NCI-H187 treated with DMSO at 0.1 percent for 48 hours (cell line): ENCODE data around the gene FARP2.
"Not testable (repeated sequence)": the region's sequence is repeated elsewhere in the genome, so short reads cannot be mapped to it uniquely, and the experiment has no call there.

Source experiments
- DNase-seq: peaks from one replicate; lab custom pipeline; 2025; lab: John Stamatoyannopoulos, UW

The FARP2 gene

DNA sequence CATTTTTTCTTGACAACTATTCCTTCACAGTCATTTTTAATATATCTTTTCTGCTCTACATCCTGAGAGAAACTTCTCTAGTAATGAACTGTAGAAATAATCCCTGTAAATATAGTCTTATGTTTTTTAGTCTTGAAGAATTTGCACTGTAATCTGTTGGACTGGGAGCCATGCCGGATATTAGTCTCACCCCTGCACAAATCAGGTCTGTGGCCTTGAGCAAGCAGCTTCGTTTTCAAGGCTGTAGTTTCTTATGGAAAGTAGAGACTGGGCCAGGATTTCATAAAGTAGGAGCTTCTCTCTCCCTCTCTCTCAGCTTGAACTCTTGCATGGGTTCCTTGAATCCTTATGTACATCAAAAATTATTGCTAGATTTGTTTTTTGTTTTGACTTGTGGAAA is 8.7 kb downstream of the FARP2 start:
- no peak for DNase-seq

DNA sequence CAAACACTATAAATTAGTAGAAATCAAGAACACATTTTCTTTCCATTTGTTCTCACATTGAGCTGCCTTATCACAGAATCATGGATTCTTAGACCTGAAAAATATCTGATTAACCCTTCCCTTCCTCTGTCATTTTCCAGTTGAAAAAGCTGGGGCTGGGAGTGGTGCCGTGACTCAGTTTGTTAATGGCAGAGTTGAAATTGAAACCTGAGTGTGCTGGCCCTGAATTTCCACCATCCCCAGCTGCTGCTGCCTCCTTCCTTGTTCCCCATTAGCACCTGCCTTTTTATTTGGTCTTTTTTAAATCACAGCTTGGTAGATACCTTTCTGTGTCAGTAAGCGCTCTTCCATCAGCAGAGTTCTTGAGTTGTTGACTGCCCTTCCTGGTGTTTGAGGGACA is 10.6 kb downstream of the FARP2 start:
- no peak for DNase-seq

DNA sequence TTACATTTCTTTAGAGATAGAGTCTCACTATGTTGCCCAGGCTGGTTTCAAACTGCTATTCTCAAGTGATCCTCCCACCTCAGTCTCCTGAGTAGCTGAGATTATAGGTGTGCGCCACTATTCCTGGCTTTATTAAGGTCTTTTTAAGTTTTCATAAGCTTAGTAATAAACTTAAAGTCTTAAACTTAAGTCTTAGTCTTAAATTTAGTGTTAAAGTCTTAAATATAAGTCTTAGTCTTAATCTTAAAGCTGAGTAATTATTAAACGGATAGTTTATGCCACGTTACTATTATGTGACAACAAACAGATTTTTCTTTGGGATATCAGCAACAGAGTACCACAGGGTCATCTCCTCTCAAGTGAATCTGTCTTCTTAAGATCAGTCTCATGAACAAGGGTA is 12.6 kb downstream of the FARP2 start:
- no peak for DNase-seq

DNA sequence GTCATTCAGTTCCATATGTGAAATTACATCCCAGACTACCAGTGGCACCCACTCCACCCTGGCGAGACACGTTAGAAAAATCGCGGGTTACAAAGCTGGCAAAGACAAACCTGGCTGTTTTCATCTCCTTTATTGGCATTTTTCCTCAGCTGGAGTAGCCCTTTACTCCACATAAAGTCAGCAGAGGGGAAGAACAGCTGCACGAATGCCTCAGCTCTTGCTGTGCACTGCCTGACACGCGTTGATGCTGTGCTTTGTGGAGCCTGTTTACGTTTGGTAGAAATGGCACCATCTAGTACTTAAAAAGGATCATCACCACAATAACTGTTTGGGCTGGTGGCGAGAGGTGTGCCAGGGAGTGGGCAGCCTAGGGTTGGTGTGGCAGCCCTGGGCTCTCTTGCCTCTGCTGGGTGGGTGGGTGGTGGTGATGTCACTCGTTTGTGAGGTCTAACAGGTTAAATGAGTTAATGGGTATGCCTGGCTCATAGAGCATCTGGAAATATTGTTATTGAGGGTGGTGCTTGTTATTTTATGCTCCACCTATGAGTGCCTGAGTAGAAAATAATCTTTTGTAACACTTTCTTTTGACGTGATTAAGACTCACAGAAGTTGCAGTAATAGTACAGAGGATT is 16.4 kb downstream of the FARP2 start:
- DNase-seq: no peak

DNA sequence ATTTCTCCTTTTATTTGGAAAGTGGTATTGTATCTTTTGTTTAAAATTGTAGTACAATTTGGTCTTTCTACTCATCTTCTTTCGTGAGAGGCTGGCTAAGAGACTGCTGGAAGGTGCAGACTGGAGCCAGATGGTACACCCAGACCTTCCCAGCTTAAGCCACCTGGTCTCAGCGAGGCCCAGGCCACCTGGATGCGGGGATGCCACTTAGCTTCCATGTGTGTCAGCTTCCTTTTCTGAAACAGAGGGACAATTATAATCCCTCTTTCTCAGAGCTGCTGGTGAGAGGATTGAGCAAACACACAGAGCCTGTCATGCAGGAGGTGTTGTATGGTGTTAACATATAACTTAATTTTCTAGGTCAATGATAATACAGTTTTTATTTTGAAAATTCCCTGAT is 17.4 kb downstream of the FARP2 start:
- no peak for DNase-seq

DNA sequence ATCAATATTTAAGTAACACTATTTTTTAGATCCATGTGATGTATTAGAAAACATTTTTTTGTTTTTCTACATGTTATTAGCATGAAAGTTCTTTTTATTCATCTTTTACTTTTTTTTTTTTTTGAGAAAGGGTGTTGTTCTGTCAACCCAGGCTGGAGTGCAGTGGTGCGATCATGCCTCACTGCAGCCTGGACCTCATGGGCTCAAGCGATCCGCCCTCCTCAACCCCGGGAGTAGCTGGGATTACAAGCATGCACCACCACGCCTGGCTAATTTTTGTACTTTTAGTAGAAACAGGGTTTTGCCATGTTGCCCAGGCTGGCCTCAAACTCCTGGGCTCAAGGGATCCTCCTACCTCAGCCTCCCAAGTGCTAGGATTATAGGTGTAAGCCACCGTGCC is 17.8 kb downstream of the FARP2 start:
- not testable (repeated sequence) for DNase-seq

DNA sequence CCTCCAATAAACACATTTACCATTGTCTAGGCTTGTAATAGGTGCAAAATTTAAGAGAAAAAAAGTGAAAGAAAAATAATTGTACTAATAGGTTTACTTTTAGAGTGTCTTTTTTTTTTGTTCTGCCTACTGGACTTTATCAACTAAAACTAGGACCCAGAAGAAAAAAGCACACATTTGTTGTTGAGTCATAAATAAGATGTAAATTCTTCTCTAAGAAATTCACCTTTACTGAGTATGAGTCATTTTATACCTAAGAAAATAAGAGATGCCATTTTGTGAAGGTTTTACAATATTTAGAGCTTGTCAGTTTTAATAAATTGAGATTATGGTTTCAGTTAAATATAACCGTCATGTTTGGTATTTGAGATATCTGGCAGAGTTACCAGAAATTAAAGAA is 19.2 kb downstream of the FARP2 start:
- DNase-seq: no peak

DNA sequence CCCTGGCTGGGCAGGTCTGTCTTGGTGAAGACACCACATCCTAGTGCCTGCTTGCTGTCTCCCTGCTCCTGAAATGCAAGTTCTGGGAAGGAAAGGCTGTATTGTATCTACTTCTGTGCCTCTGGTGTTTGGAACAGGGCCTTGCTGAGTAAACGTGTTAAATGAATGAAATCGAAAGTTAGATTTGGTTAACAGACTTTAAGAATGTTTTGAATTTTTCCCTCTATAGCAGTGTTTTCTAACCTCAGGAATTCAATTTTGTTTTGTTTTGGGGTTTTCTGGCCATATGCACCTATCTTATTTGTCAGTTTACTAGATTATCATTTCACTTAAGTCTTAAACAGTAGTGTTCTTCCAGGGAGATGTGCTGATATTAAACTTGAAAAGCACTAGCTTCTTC is 20.7 kb downstream of the FARP2 start:
- no peak for DNase-seq

DNA sequence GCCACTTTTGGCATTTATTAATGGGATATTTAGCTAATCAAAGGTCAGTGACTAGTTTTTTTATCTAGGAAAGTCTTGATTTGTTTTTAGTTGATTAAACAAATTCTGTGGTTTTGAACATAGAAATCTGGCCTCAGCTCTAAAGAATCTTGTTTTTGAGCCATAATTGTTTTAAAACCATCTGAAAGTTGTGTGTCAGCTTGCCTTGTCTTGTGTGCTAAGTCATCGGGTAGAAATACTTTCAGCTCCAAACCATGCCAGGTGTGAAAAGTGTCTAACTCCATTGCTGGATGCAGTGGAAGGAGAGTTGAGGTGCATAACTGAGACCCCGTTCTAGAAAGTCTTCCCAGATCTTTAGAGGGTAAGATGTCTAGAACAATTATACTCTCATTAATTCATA is 22.7 kb downstream of the FARP2 start:
- no peak for DNase-seq

DNA sequence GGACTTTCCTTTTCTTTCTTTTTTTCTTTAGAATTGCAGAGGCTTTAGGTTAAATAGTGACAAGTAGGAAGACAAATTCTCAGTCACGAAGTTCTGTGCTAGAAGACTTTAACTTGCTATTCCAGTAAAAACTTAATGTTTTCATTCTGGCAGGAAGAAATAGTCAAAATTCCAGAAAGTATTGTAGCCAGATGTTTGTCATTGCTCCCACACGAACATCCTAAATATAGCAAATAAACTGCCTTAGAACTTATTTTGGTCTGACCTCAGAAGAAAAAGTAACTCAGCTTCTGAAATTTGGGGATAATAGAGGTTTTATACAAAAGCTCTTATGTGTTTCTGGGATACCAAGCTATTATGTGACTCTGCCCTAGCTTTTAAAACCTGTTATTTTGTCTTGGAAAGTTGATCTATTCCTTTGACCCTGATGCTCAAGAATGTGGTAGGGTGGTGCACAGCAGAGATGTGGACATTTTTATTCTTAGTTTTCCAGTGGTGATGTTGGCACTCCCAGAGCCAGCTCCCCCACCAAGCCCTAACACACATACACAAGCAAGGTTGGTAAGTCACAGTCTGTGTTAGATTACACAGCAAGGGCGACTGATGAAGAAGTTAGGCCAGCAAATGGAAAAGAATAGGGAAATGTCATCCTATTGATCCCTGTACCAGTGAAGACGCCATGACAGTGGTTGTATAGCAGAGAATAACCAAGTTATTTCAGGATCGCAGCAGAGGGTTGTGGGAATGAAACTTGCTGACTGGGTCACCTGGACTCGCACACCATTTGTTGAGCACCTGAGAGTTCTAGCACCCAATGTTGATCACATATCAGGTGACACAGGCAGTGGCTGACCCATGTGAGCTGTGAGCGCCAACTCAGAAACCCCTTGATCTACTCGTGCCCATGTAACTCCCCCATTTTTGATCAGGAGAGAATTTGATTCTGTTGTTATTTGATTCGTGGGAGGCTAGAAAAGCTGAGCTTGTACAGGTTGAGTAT is 23.7 kb downstream of the FARP2 start:
- no peak for DNase-seq

DNA sequence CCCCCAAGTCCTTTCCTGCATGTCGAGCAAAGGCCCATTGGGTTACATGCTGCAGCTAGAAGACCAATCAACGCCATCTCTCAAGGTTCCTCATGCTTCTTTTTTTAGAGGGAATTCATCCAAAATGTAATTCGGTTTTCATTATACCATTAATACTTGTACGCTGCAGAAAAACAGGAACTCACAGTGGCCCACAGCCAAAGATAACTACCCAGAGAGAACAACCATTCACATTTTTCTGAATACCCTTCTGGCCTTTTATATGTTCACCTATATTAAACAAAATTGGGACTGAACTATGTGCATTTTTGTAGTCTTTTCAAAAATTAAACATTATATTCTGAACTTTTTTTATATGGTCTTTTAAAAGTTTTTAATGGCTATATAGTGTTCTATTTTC is 25.8 kb downstream of the FARP2 start:
- no peak for DNase-seq

DNA sequence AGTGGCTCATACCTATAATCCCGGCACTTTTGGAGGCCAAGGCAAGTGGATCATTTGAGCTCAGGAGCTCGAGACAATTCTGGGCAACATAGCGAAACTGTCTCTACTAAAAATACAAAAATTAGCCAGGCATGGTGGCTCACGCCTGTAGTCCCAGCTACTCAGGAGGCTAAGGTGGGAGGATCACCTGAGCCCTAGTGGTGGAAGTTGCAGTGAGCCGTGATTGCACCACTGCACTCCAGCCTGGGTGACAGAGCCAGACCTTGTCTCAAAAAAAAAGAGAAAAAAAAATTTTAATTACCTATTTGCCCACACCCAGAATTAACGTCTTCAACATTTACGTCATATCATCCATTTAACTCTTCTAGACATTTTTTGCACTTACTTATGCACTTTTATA is 29.4 kb downstream of the FARP2 start:
- not testable (repeated sequence) for DNase-seq

DNA sequence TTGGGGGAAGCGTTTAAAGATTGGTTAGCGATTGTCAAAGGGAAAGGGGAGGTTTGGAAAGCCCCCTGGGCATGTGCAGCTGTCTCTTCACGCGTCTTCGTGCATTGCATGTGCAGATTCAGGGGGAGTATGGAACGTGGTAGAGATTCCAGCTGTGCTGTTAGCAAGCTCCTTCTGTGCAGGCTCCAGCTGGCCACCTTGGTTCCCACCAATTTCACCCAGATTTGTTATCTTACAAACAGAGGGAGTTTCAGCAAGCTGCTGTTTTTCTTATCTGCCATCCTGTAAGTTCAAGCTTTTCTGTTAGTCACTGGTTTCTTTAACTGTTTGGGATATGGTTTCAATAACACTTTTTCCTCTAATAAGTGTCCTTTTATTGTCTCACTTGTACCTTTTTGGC is 30.4 kb downstream of the FARP2 start:
- no peak for DNase-seq

DNA sequence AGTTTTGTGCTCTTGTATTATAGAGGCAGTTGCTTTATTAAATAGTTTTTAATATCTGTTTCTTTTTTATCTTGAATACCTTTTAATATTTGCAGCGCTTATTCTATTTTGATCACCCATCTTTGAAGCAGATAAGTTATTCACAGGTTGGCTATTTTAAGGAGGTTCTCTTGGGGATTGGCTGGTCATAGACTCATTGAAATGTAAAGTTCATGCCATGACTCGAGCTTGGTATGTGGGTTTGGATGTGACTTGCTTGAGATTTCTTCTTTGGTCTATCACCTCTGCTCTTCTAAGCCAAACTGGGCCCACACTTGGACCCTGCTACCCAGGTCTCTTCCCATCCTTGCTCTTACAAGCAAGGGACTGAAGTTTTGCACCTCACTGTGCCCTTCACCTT is 33.6 kb downstream of the FARP2 start:
- DNase-seq: no peak

DNA sequence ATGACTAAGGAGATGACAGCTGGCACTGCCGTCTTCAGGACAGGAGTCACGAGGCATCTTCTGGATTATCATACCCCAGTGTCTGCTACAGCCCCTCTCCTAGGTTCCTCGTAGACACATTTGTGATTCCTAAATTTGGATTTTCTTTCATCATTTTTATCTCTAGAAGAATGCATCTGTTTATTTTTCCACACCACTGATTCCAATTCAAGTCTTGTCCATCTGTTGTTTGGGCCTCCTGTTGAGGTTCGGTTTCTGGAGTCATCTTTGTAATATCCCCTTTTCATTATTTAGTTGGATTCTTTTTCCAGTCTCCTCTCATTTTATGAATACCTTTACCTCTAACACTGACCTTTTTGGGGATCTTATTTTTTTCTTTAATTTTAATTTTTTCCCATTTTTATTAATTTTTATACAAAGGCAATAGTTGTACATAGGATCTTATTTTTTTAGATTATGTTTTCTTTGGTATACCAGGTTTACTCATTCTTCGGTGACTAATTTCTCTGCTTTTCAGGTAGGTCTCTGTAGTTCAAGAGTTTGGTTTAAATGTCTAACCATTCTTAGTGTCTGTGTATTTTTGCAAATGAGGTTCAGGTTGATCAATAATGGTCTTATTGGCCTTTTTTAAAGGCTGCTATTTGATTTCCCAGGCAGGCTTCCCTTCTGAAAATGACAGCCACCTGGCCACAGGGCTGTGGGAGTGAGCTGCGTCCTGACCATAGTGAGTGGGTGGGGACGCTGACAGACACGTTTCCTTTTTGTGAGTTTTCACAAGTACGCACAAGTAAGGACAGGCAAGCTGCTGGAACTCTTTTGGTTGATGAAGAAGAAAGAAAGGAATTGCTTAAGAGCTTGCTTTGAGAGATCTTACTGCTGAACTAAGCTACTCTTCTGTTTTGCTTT is 34.5 kb downstream of the FARP2 start:
- DNase-seq: no peak

DNA sequence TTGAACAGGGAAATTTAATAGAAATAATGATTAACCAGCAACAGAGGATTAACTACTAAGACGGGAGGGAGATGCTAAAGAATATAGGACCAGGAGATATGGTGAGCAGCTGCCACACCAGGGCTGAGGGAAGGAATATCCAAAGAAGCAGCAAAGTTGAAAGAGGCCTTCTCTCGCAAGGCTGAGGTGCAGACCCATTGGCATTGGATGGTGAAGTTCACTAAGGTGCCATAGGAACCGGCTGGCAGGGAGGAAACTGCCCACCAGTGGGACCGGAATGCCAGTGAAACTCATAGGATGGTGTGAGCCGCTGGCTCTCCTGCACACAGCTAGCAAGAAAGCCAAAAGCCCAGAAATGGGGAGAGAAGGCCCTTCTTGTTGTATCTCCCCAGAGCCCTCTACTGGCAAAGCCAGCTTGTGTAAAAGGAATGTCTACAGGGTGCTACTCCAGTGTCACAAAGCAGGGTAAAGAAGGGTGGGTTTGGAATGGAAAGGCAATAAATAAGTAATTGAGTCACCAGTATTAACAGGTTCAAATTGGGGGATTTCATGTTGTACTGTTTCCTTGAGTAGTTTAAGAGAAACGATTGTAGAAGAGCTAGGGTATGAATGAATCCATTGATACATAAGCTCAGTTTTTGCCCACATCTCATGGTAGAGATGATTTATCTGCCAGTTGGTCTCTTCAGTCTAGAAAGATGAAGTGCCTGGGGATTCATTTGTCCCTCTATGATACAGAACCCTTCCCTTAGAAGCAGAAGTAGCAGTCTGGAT is 36.0 kb downstream of the FARP2 start:
- DNase-seq: no peak

DNA sequence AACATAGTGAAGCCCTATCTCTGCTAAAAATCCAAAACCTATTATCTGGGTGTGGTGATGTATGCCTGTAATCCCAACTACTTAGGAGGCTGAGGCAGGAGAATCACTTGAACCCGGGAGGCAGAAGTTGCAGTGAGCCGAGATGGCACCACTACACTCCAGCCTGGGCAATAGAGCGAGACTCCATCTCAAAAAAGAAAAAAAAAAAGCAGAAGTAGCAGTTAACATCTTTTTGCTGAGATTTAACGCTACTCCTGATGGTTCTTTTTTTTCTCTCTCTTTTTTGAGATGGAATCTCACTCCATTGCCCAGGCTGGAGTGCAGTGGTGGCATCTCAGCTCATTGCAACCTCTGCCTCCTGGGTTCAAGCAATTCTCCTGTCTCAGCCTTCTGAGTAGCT is 36.7 kb downstream of the FARP2 start:
- not testable (repeated sequence) for DNase-seq

DNA sequence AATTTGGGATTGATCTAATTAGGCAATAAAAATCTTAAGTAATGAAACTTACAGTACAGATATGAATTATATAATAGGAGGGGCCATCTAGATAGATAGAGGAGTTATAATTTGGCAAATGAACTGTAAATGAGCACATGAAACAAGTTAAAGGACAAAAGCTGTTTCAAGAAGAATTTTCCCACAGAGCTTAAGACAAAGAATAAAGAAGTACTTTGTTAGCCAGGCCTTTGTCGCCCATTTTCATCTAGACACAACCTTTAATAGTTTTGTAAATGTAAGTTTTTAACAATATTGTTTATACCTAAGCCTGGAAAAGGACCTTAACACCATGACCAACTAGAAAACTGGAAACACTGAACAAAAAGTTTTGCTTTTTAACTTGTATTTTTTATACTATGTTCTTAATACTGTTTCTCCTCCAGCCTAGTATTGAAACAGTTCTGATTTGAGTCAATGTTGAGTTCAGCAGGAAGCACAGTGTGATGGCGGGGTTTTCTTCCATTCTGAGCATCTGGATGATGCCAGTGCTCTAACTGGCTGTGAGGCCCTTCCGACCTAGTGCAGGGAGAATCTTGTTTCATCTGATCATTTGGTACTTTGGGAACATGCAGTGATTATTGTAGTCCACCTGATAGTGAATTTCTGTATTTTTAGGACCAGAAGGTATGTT is 37.6 kb downstream of the FARP2 start:
- no peak for DNase-seq

DNA sequence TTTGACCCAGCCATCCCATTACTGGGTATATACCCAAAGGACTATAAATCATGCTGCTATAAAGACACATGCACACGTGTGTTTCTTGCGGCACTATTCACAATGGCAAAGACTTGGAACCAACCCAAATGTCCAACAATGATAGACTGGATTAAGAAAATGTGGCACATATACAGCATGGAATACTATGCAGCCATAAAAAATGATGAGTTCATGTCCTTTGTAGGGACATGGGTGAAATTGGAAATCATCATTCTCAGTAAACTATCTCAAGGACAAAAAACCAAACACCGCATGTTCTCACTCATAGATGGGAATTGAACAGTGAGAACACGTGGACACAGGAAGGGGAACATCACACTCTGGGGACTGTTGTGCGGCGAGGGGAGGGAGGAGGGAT is 40.7 kb downstream of the FARP2 start:
- not testable (repeated sequence) for DNase-seq

DNA sequence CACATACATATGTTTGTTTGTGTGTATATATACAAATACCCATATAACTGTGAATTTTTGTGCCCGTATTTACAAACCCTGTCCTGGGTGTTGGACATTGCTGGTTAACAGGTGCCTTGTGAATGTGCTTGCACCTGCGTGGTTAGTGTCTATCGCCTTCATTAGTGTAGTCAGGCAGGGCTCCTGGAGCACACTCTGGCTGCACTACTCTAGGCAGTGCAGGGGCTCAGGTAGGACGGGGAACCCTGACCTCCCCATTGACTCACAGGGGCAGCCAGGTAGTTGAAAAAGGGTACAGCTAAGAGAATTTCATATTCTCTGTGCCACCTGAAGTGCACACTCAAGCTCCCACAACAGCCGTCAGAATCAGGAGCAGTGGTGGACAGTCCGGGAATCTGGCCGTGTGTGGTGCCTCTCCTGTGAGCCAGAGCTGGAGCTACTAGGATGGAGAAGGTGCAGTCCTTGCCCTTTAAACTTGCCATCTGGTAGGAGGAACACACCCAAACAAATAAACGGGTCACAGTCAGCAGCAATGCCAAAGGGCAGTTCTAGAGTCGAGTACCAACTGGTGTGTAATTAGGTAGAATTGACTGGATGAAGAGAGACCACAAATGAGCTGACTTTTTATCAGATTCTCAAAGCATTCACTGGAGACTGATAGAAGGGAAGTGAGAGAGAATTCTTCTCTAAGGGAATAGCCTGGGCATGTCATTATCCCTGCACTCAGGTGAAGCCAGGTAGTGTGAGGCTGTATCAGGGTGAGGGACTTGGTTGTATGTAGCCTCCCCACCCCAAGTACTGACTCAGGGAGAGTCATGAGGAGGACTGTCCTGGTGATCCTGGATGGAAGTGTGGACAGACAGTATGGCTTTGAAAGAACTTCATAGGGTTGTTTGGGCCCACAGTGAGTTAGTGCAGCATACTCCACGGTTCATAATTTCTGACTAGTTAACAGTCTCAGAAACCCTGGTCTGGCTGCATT is 44.1 kb downstream of the FARP2 start:
- DNase-seq: no peak
